Activated CD8-positive, alpha-beta memory T cell treated with anti-CD3 and anti-CD28 coated beads, Interleukin-2, amount 50 U/mL, for 48 hours (primary cell): ENCODE measurements around the gene PLEKHG2.

Experiments used
- DNase-seq: peaks from one replicate; pipeline ENCODE4 v3.0.0-alpha.2; 2020

PLEKHG2 gene

GRCh38 chr19:39420769-39421168 is 8.3 kb downstream of the PLEKHG2 start:
- DNase-seq = peak; percentile 43

- DNase-seq = no peak
Observed at GRCh38 chr19:39422020-39422419, 9.6 kb downstream of the PLEKHG2 start.

GRCh38 chr19:39423258-39424086 is 11.0 kb downstream of the PLEKHG2 start:
- DNase-seq = peak; percentile 50

GRCh38 chr19:39424934-39425333 is 12.5 kb downstream of the PLEKHG2 start:
- peak; percentile 40 for DNase-seq

- no peak for DNase-seq
Observed at GRCh38 chr19:39425744-39426143, 13.3 kb downstream of the PLEKHG2 start.

- DNase-seq = no peak
Observed at GRCh38 chr19:39426170-39426569, 13.7 kb downstream of the PLEKHG2 start.

- DNase-seq = no peak
Observed at GRCh38 chr19:39427707-39428106, 15.2 kb downstream of the PLEKHG2 start.

- DNase-seq = no peak
Observed at GRCh38 chr19:39428283-39429112, 16.0 kb downstream of the PLEKHG2 start.

- DNase-seq = peak; percentile 86
Observed at GRCh38 chr19:39430675-39431593, 18.5 kb downstream of the PLEKHG2 start.

GRCh38 chr19:39432677-39433025 is 20.2 kb downstream of the PLEKHG2 start:
- no peak for DNase-seq

GRCh38 chr19:39433480-39434079 is 21.1 kb downstream of the PLEKHG2 start:
- DNase-seq = no peak

GRCh38 chr19:39434123-39435076 is 21.9 kb downstream of the PLEKHG2 start:
- no peak for DNase-seq

- peak; percentile 99 for DNase-seq
Observed at GRCh38 chr19:39435499-39436349, 23.3 kb downstream of the PLEKHG2 start, which contains the start of gene RPS16. RPS16 (minus strand) TSS chr19:39435949; CDS start chr19:39435895, 54 bp downstream.

- no peak for DNase-seq
Observed at GRCh38 chr19:39436350-39436716, 23.9 kb downstream of the PLEKHG2 start.

GRCh38 chr19:39438270-39438934 is 25.9 kb downstream of the PLEKHG2 start:
- no peak for DNase-seq

GRCh38 chr19:39444598-39445195 is 32.2 kb downstream of the PLEKHG2 start:
- no peak for DNase-seq

- peak; percentile 96 for DNase-seq
Observed at GRCh38 chr19:39445196-39446111, 33.0 kb downstream of the PLEKHG2 start, which contains the start of gene SUPT5H. SUPT5H (plus strand) TSS chr19:39445582; CDS start chr19:39445891, 309 bp downstream.
